Common myeloid progenitor, CD34-positive (primary cell): ENCODE data around the gene A2ML1.

Source experiments
- CTCF ChIA-PET: fragments of 350-600 bp; sonication (Branson Sonifier 250); formaldehyde crosslinking; loops from one replicate; lab custom pipeline; 2021; ENCODE audit warnings: antibody characterized with exemption; lab: Charles Lee
- POLR2A ChIA-PET: fragments of 350-600 bp; sonication (Branson Sonifier 250); formaldehyde crosslinking; loops from one replicate; lab custom pipeline; 2021; ENCODE audit warnings: antibody characterized with exemption; lab: Charles Lee
- DNase-seq, 3 donors: peaks; one replicate each; pipeline versions ENCODE4 v3.0.0 to v3.0.0-alpha.2; 2013
- H3K27ac ChIP-seq, 2 experiments: 1 replicate in 1 of 2; 2 replicates in 1 of 2; pipeline ENCODE4 v1.7.0; 2013; ENCODE audit warnings: inconsistent platforms in 2 of 2, low read length in 2 of 2, mild to moderate bottlenecking in 2 of 2, low read depth in 1 of 2, moderate library complexity in 1 of 2; ENCODE audit not compliant: severe bottlenecking in 2 of 2, insufficient read depth in 1 of 2, poor library complexity in 1 of 2
- H3K27me3 ChIP-seq, 5 experiments: replicated peaks in 2 of 5; 1 replicate in 3 of 5; 2 replicates in 2 of 5; pipeline versions ENCODE4 v1.6.1 to v1.7.0; 2013; ENCODE audit warnings: low read length in 4 of 5, mild to moderate bottlenecking in 2 of 5, moderate library complexity in 2 of 5, inconsistent platforms in 1 of 5; ENCODE audit not compliant: insufficient read depth in 5 of 5, control insufficient read depth in 4 of 5
- H3K36me3 ChIP-seq, 4 experiments: 1 replicate in 2 of 4; 2 replicates in 2 of 4; pipeline versions ENCODE4 v1.6.1 to v1.7.0; 2013; ENCODE audit warnings: low read length in 3 of 4, control low read depth in 1 of 4, mild to moderate bottlenecking in 1 of 4; ENCODE audit not compliant: control insufficient read depth in 4 of 4, insufficient read depth in 4 of 4
- H3K4me1 ChIP-seq, 4 experiments: 1 replicate in 3 of 4; 2 replicates in 1 of 4; pipeline versions ENCODE4 v1.6.1 to v1.7.1; 2013; ENCODE audit warnings: low read length in 3 of 4, mild to moderate bottlenecking in 3 of 4, control low read depth in 1 of 4, inconsistent platforms in 1 of 4, moderate library complexity in 1 of 4; ENCODE audit not compliant: control insufficient read depth in 4 of 4, insufficient read depth in 4 of 4; ENCODE audit errors: control extremely low read depth in 1 of 4
- H3K4me3 ChIP-seq, 7 experiments: 1 replicate in 4 of 7; 2 replicates in 3 of 7; pipeline versions ENCODE4 v1.5.1 to v1.7.0; 2013; ENCODE audit warnings: mild to moderate bottlenecking in 7 of 7, low read length in 6 of 7, moderate library complexity in 6 of 7, inconsistent platforms in 2 of 7, low read depth in 2 of 7, control low read depth in 1 of 7; ENCODE audit not compliant: insufficient read depth in 4 of 7, control insufficient read depth in 1 of 7; ENCODE audit errors: extremely low read depth in 1 of 7
- H3K9me3 ChIP-seq, 5 experiments: 1 replicate in 4 of 5; 2 replicates in 1 of 5; pipeline versions ENCODE4 v1.6.1 to v1.7.1; 2013; ENCODE audit warnings: low read length in 4 of 5, mild to moderate bottlenecking in 2 of 5, inconsistent platforms in 1 of 5, low read depth in 1 of 5, moderate library complexity in 1 of 5; ENCODE audit not compliant: control insufficient read depth in 4 of 5, insufficient read depth in 2 of 5; ENCODE audit errors: control extremely low read depth in 1 of 5
- WGBS: methylation state at CpG from one replicate; pipeline ENCODE4 v1.1.5; 2013; ENCODE audit not compliant: insufficient coverage; 5-methylcytosine and 5-hydroxymethylcytosine counted together

The A2ML1 gene

GRCh38 chr12:8823565-8824300 is 1.3 kb downstream of the A2ML1 start:
- ChIA-PET CTCF (interaction anchor here (0.7 to 2.2 kb wide), 9 partner anchors 10 to 280 kb away, joined by 3 to 7 read pairs (median 3); no protein-coding TSS in a partner anchor), POLR2A (no interaction called here)
- Histone ChIP-seq H3K27ac (no peak overlapping the region), H3K4me1 (peaks cover 0 to 12% (median 5%) of the 10 kb centered on the region in 4 experiments), H3K27me3 (no peaks in the 10 kb centered on the region), H3K9me3 (no peaks in the 10 kb centered on the region), H3K36me3 (no peaks in the 10 kb centered on the region), H3K4me3 (no peak overlapping the region)
- DNase-seq, result peak; percentile 40 to 67 (median 67)
- WGBS, result 63% methylated on average over 2 of the region's 8 CpGs

- CTCF ChIA-PET, result interaction anchor here (0.7 to 1.0 kb wide), 2 partner anchors 8 to 12 kb away, joined by 3 read pairs; no protein-coding TSS in a partner anchor
Measured at GRCh38 chr12:8827551-8828256, 5.3 kb downstream of the A2ML1 start.

GRCh38 chr12:8828257-8829124 is 6.1 kb downstream of the A2ML1 start:
- CTCF ChIA-PET, result interaction anchor here (1.0 kb wide), 1 partner anchor 9 kb away, joined by 3 read pairs; no protein-coding TSS in a partner anchor
- WGBS, result 66% methylated on average over 6 of the region's 9 CpGs
- Histone ChIP-seq H3K9me3 (no peaks in the 10 kb centered on the region), H3K4me3 (no peak overlapping the region), H3K27me3 (no peaks in the 10 kb centered on the region), H3K27ac (no peak overlapping the region), H3K4me1 (peaks cover 0 to 13% (median 5%) of the 10 kb centered on the region in 4 experiments), H3K36me3 (no peaks in the 10 kb centered on the region)
- DNase-seq, result peak in 2 of 3 donors; percentile 26 to 41
- POLR2A ChIA-PET, result no interaction called here

More at GRCh38 chr12:8827551-8828256, 5.3 kb downstream of the A2ML1 start:
- WGBS, result 93% methylated on average over 3 of the region's 4 CpGs
- Histone ChIP-seq H3K27me3 (no peaks in the 10 kb centered on the region), H3K4me1 (peaks cover 0 to 13% (median 5%) of the 10 kb centered on the region in 4 experiments), H3K27ac (no peak overlapping the region), H3K36me3 (no peaks in the 10 kb centered on the region), H3K4me3 (no peak overlapping the region), H3K9me3 (no peaks in the 10 kb centered on the region)
- no peak for DNase-seq
- POLR2A ChIA-PET, result no interaction called here

- POLR2A ChIA-PET, result no interaction called here
- H3K9me3 ChIP-seq, result no peaks in the 10 kb centered on the region
- no peak overlapping the region for H3K27ac ChIP-seq
- CTCF ChIA-PET, result no interaction called here
- no peak overlapping the region for H3K4me3 ChIP-seq
- peaks cover 0 to 13% (median 5%) of the 10 kb centered on the region in 4 experiments for H3K4me1 ChIP-seq
- DNase-seq, result no peak
- no peaks in the 10 kb centered on the region for H3K27me3 ChIP-seq
- 80% methylated on average over 4 of the region's 5 CpGs for WGBS
- no peaks in the 10 kb centered on the region for H3K36me3 ChIP-seq
Measured at GRCh38 chr12:8829125-8829518, 6.7 kb downstream of the A2ML1 start.

- Histone ChIP-seq H3K27me3 (no peaks in the 10 kb centered on the region), H3K4me3 (no peak overlapping the region), H3K4me1 (peaks cover 0 to 13% (median 5%) of the 10 kb centered on the region in 4 experiments), H3K9me3 (no peaks in the 10 kb centered on the region), H3K27ac (no peak overlapping the region), H3K36me3 (no peaks in the 10 kb centered on the region)
- CTCF ChIA-PET, result no interaction called here
- POLR2A ChIA-PET, result no interaction called here
- no peak for DNase-seq
- 98% methylated on average over 7 of the region's 7 CpGs for WGBS
Measured at GRCh38 chr12:8829621-8830020, 7.2 kb downstream of the A2ML1 start.

- no peak overlapping the region for H3K4me3 ChIP-seq
- DNase-seq, result no peak
- ChIA-PET POLR2A (no interaction called here), CTCF (interaction anchor here (0.7 to 0.9 kb wide), 2 partner anchors 9 to 13 kb away, joined by 3 to 5 read pairs; partner anchors contain the start of gene A2ML1)
- no peaks in the 10 kb centered on the region for H3K27me3 ChIP-seq
- H3K4me1 ChIP-seq, result peaks cover 0 to 13% (median 5%) of the 10 kb centered on the region in 4 experiments
- no peaks in the 10 kb centered on the region for H3K36me3 ChIP-seq
- WGBS, result 100% methylated on average over 8 of the region's 9 CpGs
- H3K9me3 ChIP-seq, result no peaks in the 10 kb centered on the region
- no peak overlapping the region for H3K27ac ChIP-seq
Measured at GRCh38 chr12:8831116-8831515, 8.7 kb downstream of the A2ML1 start.
